Naive thymus-derived CD8-positive, alpha-beta T cell (primary cell): ENCODE data around the gene DIS3L2. TPM values are rescaled to one million over a fixed set of nuclear protein-coding genes. Genes with fewer than 3 reads are reported as not detected.

Experiments used
- ATAC-seq, 2 donors: fragments of 150-1000 bp; cut with Tn5 transposase in 1 of 2; sonication (Bioruptor Pico), chemical (Tn5 transposase) in 1 of 2; 1 replicate in 1 of 2; 2 replicates in 1 of 2; pipeline ENCODE4 v1.10.0; 2021; ENCODE audit warnings: mild to moderate bottlenecking in 2 of 2, moderate library complexity in 2 of 2
- POLR2A ChIA-PET: fragments of 350-600 bp; sonication (Branson Sonifier 250); formaldehyde crosslinking; loops from one replicate; lab custom pipeline; 2021; ENCODE audit warnings: antibody characterized with exemption; lab: Charles Lee
- DNase-seq, 10 donors: peaks; one replicate each; pipeline versions ENCODE4 v3.0.0 to v3.0.0-alpha.2; 2020 to 2022
- H3K27ac Mint-ChIP-seq, 10 donors: one replicate each; pipeline ENCODE4 v1.8.0; 2020 to 2022; ENCODE audit warnings: mild to moderate bottlenecking in 10 of 10, mixed read lengths in 10 of 10, moderate library complexity in 4 of 10, inconsistent platforms in 1 of 10
- H3K27me3 Mint-ChIP-seq, 5 donors: one replicate each; pipeline ENCODE4 v1.8.0; 2021 to 2022; ENCODE audit warnings: mixed read lengths in 5 of 5
- H3K36me3 Mint-ChIP-seq, 3 donors: one replicate each; pipeline ENCODE4 v1.8.0; 2020 to 2022; ENCODE audit warnings: mixed read lengths in 3 of 3, mild to moderate bottlenecking in 2 of 3, inconsistent platforms in 1 of 3
- H3K4me1 Mint-ChIP-seq, 4 donors: one replicate each; pipeline ENCODE4 v1.8.0; 2021 to 2022; ENCODE audit warnings: mixed read lengths in 4 of 4
- H3K4me3 Mint-ChIP-seq, 10 donors: one replicate each; pipeline ENCODE4 v1.8.0; 2020 to 2022; ENCODE audit warnings: mild to moderate bottlenecking in 10 of 10, mixed read lengths in 10 of 10, moderate library complexity in 6 of 10, inconsistent platforms in 1 of 10
- H3K9me3 Mint-ChIP-seq, 9 donors: one replicate each; pipeline ENCODE4 v1.8.0; 2020 to 2022; ENCODE audit warnings: mixed read lengths in 9 of 9, mild to moderate bottlenecking in 3 of 9, inconsistent platforms in 1 of 9, moderate library complexity in 1 of 9
- polyA plus RNA-seq, 3 donors: library from polyadenylated mRNA; unstranded; fragments of 300-500 nt; fragmentation: Illumina TruSeq; gene quantifications; one replicate each; pipeline ENCODE4 v1.2.3, GENCODE V29; 2021
- total RNA-seq, 8 experiments: library from RNA in 2 of 8; stranded (reverse) in 2 of 8; gene quantifications; one replicate each; pipeline ENCODE4 v1.2.3 and lab custom pipeline; 2021 to 2026

DIS3L2 gene
- total and polyA plus RNA-seq, 5 experiments from 2014 or later = 12.5 to 59.1 (median 17.2) TPM

DNA sequence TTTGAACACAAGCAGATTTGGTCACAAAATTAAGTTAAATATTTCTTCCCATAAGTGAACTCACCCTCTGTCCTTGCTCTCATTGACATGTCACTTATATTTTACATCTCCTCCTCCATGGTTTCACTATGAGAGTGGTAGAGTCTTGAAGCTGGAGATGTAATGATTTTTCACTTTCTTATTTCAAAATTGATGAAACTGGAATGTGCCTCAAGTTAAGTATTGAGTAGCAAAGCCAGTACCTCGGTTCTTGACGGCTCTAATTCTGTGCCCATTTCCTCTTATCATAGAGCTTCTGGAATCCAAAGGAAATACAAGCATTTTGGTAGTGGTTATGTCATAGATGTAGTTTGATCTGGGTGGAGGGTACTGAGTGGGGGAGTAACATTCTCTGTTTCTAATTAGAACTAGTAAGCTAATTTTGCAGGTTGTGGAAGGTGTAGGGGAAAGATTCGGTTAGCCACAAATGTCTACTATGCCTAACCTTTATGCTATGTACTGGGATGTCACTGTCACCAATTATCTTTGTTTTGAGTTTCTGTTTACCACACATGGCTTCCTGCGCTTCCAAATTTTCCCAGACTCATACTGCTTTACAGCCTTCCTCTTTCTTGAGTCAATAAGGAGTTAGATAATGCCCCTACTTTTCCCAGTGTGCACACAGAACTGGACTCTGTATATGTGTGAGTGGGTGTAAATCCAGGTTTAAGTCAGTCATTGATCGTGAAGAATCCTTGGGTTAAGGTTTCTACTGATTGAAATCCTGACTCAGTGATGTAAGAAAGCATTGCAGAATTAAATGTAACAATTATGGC lies 96.8 kb downstream of the DIS3L2 start:
- Mint-ChIP-seq H3K36me3 (peaks cover 4 to 25% (median 14%) of the 10 kb centered on the region in 3 donors), H3K27ac (no peak overlapping the region), H3K4me1 (peaks cover 13 to 28% (median 19%) of the 10 kb centered on the region in 4 donors), H3K27me3 (no peaks in the 10 kb centered on the region), H3K9me3 (peaks cover 0 to 9% (median 3%) of the 10 kb centered on the region in 9 donors), H3K4me3 (no peak overlapping the region)
- POLR2A ChIA-PET = no interaction called here
- no peak for DNase-seq
- ATAC-seq = no peak

DNA sequence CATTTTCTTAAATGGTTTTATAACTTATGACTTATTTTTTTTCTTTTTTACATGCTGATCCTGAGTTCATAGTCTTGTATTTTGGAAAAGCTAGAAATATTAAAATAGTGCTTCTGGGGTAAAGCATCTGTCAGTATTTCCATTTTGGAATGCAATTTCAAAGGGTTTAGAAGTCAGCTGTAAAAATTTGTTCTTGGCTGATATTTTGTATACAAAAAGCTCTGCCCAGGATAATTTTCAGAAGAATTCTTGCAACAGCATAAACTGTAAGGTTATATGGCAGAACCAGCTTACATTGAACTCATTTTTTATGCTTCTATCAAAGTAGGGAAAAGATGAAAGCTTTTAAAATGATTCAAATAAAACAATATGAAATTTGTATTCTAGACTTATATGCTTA lies 97.4 kb downstream of the DIS3L2 start:
- Mint-ChIP-seq H3K9me3 (peaks cover 0 to 9% (median 3%) of the 10 kb centered on the region in 9 donors), H3K27me3 (no peaks in the 10 kb centered on the region), H3K4me3 (no peak overlapping the region), H3K4me1 (peaks cover 16 to 28% (median 21%) of the 10 kb centered on the region in 4 donors), H3K36me3 (peaks cover 4 to 25% (median 14%) of the 10 kb centered on the region in 3 donors), H3K27ac (no peak overlapping the region)
- POLR2A ChIA-PET = no interaction called here
- ATAC-seq (no peak), DNase-seq (no peak)

DNA sequence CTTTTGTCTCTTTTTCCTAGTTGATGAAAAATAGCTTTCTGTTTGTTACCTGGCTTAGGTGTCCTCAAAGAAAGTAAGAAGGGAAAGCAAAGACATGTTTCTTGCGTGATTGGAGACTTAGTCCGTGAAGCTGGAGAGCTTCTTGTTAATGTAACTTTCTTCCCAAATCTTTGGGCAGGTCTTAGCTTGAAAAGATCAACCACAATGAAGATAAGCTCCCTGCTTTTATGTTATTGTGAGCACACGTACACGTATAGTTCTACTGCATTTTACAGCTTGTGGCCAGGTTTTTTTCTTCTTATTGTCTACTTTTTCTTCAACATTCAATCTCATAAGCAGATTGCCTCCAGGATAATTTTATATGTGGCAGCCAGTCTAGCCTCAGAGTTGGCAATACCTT lies 99.8 kb downstream of the DIS3L2 start:
- H3K4me1 Mint-ChIP-seq = peaks cover 24 to 39% (median 26%) of the 10 kb centered on the region in 4 donors
- POLR2A ChIA-PET = no interaction called here
- ATAC-seq (no peak), DNase-seq (no peak)
- H3K27me3 Mint-ChIP-seq = no peaks in the 10 kb centered on the region
- H3K4me3 Mint-ChIP-seq = no peak overlapping the region
- H3K36me3 Mint-ChIP-seq = peaks cover 4 to 18% (median 11%) of the 10 kb centered on the region in 3 donors
- H3K27ac Mint-ChIP-seq = peak overlapping the region in 1 of 10 donors; percentile 4
- peaks cover 0 to 9% (median 3%) of the 10 kb centered on the region in 9 donors for H3K9me3 Mint-ChIP-seq

DNA sequence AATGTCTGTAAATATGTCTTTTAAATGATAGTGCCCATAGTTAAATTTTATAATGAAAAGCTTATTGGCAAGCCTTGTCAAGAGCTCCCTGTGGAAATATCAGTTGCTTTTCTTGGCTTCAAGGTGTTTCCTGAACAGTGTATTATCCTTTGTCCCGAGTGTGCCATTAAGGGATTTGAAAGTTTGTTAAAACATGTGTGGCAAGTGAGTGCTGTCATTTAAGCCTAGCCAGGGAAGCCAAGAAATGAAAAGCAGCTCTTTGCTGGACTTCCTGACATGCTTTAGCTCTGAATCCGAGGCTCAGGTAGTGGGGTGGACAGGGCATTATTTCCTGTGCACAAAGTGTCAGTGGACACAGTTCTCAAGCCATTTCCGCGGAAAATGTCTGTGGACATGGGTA lies 111.5 kb downstream of the DIS3L2 start:
- Mint-ChIP-seq H3K9me3 (no peaks in the 10 kb centered on the region), H3K27ac (peak overlapping the region in 1 of 10 donors; percentile 4), H3K27me3 (no peaks in the 10 kb centered on the region), H3K4me3 (no peak overlapping the region), H3K36me3 (peaks cover 0 to 5% (median 3%) of the 10 kb centered on the region in 3 donors), H3K4me1 (peaks cover 38 to 73% (median 58%) of the 10 kb centered on the region in 4 donors)
- POLR2A ChIA-PET = no interaction called here
- ATAC-seq (no peak), DNase-seq (no peak)

DNA sequence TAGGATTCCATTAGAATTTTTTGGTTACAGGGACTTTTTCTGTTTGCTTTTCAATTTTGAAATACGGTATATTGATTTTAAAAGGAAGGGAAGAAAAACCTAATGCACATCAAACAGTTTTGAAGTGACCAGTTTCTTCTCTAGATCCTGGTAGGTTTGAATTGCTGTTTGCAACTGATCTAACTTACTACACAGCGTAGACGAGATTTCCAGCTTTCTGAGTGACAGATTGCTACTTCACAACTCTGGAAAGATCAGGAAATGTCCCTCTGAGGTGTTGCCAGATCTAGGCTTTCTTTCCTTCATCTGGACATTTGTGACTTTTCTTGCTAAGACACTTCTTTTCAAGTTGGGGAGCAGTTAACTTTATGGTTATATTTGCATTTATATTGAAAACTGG lies 112.2 kb downstream of the DIS3L2 start:
- Mint-ChIP-seq H3K9me3 (no peaks in the 10 kb centered on the region), H3K27ac (no peak overlapping the region), H3K36me3 (peaks cover 0 to 5% (median 3%) of the 10 kb centered on the region in 3 donors), H3K27me3 (no peaks in the 10 kb centered on the region), H3K4me1 (peaks cover 40 to 79% (median 61%) of the 10 kb centered on the region in 4 donors), H3K4me3 (no peak overlapping the region)
- DNase-seq (no peak), ATAC-seq (no peak)
- POLR2A ChIA-PET = no interaction called here

DNA sequence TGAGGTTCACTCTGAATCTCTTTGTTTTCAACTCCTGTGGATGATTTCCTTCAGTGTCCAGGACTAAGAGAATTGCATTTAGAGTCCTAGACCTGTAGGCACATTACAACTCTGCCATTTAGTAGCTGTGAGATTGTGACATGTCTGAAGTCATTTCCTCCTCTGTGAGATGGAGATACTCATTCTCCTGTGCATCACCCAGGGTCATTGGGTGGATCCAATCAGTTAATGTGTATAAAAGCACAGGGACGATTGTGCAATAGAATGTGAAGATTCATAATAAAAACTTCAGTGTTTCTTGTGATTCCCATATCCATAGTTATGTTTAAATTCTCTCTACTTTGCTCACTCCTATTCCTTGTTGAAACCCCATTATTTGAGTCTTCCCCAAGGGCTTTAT lies 113.6 kb downstream of the DIS3L2 start:
- H3K4me1 Mint-ChIP-seq = peaks cover 38 to 68% (median 56%) of the 10 kb centered on the region in 4 donors

DNA sequence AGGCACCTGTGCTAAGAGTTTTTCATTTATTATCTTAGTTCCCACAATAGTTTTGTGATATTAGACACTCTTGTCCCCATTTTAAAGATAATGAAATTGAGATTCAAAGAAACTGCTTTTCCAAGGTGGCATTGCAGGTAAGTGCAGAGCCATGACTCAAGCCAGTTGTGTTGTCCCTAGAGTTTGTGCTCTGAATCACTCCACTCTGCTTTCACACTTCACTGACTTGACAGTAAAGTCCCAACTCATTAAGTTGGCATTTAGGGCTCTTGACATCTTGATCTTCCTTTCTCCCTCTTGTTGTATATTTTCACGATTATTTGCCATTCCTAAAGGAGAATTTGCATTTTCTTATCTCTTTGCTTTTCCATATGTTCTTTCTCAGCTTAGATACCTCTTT lies 114.3 kb downstream of the DIS3L2 start:
- DNase-seq (no peak), ATAC-seq (no peak)
- H3K36me3 Mint-ChIP-seq = peaks cover 7% of the 10 kb centered on the region in 3 donors
- peaks cover 36 to 62% (median 52%) of the 10 kb centered on the region in 4 donors for H3K4me1 Mint-ChIP-seq
- H3K27ac Mint-ChIP-seq = no peak overlapping the region
- peaks cover 0 to 7% (median 2%) of the 10 kb centered on the region in 9 donors for H3K9me3 Mint-ChIP-seq
- no peaks in the 10 kb centered on the region for H3K27me3 Mint-ChIP-seq
- POLR2A ChIA-PET = no interaction called here
- no peak overlapping the region for H3K4me3 Mint-ChIP-seq

More for the DNA sequence above, 113.6 kb downstream of the DIS3L2 start:
- peaks cover 0 to 5% (median 1%) of the 10 kb centered on the region in 9 donors for H3K9me3 Mint-ChIP-seq
- ATAC-seq = no peak
- peaks cover 5 to 7% (median 6%) of the 10 kb centered on the region in 3 donors for H3K36me3 Mint-ChIP-seq
- POLR2A ChIA-PET = no interaction called here
- peak overlapping the region in 1 of 10 donors; percentile 26 for H3K27ac Mint-ChIP-seq
- H3K27me3 Mint-ChIP-seq = no peaks in the 10 kb centered on the region
- no peak for DNase-seq
- H3K4me3 Mint-ChIP-seq = no peak overlapping the region

DNA sequence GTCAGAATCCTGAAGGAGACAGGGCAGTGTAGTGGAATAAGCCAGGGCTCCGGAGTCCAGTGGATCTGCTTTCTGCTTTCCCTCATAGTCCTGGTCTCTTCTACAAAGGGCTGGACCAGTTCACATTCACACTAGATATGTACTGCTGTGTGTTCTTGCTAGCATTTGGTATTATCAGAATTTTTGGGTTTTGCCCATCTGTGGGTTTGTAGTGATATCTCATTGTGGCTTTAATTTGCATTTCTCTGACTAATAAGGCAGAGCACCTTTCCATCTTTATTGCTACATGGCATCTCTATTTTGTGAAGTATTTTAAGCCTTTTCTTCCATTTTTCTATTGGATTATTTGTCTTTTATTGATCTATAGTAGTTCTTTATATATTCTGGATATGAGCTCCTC lies 114.8 kb downstream of the DIS3L2 start:
- Mint-ChIP-seq H3K9me3 (peaks cover 0 to 11% (median 2%) of the 10 kb centered on the region in 9 donors), H3K4me1 (peaks cover 34 to 59% (median 48%) of the 10 kb centered on the region in 4 donors), H3K27me3 (no peaks in the 10 kb centered on the region), H3K27ac (no peak overlapping the region), H3K4me3 (no peak overlapping the region), H3K36me3 (peaks cover 7 to 9% (median 7%) of the 10 kb centered on the region in 3 donors)
- POLR2A ChIA-PET = no interaction called here
- no peak for ATAC-seq
- no peak for DNase-seq

DNA sequence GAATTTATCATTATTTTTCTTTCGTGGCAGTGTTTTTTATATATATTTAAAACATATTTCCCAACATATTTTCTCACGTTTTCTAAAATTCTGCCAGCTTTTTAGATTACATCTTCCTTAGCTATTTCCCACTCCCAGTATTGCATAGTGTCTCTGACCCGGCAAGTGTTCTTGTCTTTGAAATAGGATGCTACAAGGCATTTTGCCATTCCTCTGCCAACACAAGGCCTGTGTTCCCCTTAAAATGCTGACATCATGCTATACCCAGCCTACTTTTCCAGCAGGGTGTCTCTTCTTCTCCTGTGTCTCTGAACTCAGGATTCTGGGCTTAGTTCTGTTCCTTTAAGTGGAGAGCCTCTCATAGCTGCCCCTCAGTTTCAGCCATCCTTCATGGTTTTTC lies 115.2 kb downstream of the DIS3L2 start:
- H3K4me1 Mint-ChIP-seq = peaks cover 30 to 54% (median 44%) of the 10 kb centered on the region in 4 donors
- ATAC-seq (no peak), DNase-seq (no peak)
- H3K9me3 Mint-ChIP-seq = peaks cover 0 to 14% (median 2%) of the 10 kb centered on the region in 9 donors
- POLR2A ChIA-PET = no interaction called here
- H3K4me3 Mint-ChIP-seq = no peak overlapping the region
- H3K36me3 Mint-ChIP-seq = peaks cover 10 to 11% (median 10%) of the 10 kb centered on the region in 3 donors
- H3K27me3 Mint-ChIP-seq = no peaks in the 10 kb centered on the region
- no peak overlapping the region for H3K27ac Mint-ChIP-seq

DNA sequence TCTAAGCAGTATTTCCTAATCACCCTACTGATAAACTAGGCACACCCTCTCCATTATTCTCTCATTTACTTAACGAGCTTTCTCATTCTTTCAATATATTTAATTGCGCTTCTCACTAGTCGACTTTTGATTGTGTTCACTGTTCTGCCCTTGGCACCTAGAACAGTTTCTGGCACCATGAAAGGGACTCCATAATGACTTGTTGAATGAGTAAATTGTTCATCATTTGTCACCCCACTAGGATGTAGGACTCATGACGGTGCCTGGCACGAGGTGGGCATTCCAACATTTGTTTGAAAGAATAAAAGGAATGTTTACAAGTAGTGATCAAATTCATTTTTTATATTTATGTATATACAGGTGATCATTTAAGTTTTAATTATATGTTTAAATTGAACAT lies 123.7 kb downstream of the DIS3L2 start:
- Mint-ChIP-seq H3K36me3 (peaks cover 11 to 45% (median 29%) of the 10 kb centered on the region in 3 donors), H3K27me3 (no peaks in the 10 kb centered on the region), H3K4me3 (no peak overlapping the region), H3K27ac (no peak overlapping the region), H3K4me1 (peaks cover 0 to 19% (median 13%) of the 10 kb centered on the region in 4 donors), H3K9me3 (peaks cover 0 to 21% (median 5%) of the 10 kb centered on the region in 9 donors)
- DNase-seq (no peak), ATAC-seq (no peak)
- POLR2A ChIA-PET = interaction anchor here (1.2 kb wide), 1 partner anchor 13 kb away, joined by 3 read pairs; no protein-coding TSS in a partner anchor

DNA sequence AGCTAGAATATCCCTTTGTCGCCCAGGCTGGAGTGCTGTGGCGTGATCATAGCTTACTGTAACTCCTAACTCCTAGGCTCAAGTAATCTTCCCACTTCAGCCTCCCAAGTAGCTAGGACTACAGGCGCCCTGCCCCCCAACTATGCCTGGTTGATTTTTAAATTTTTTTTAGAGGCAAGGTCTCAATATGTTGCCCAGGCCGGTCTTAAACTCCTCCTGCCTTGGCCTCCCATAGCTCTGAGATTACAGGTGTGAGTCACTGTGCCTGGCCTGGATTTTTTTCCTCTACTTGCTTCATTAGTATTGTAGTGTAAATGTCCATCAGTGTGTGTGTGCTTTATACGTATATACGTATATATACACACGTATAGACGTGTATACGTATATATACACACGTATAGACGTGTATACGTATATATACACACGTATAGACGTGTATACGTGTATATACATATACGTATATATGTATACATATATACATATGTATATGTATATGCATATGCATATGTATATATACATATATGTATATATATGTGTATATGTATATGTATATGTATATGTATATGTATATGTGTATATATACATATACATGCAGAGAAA lies 124.4 kb downstream of the DIS3L2 start:
- POLR2A ChIA-PET = interaction anchor here (1.2 kb wide), 1 partner anchor 12 kb away, joined by 3 read pairs; no protein-coding TSS in a partner anchor
- no peak overlapping the region for H3K4me3 Mint-ChIP-seq
- peaks cover 0 to 21% (median 5%) of the 10 kb centered on the region in 9 donors for H3K9me3 Mint-ChIP-seq
- DNase-seq (no peak), ATAC-seq (no peak)
- peaks cover 0 to 22% (median 14%) of the 10 kb centered on the region in 4 donors for H3K4me1 Mint-ChIP-seq
- H3K27ac Mint-ChIP-seq = no peak overlapping the region
- H3K36me3 Mint-ChIP-seq = peaks cover 12 to 49% (median 29%) of the 10 kb centered on the region in 3 donors
- H3K27me3 Mint-ChIP-seq = no peaks in the 10 kb centered on the region

DNA sequence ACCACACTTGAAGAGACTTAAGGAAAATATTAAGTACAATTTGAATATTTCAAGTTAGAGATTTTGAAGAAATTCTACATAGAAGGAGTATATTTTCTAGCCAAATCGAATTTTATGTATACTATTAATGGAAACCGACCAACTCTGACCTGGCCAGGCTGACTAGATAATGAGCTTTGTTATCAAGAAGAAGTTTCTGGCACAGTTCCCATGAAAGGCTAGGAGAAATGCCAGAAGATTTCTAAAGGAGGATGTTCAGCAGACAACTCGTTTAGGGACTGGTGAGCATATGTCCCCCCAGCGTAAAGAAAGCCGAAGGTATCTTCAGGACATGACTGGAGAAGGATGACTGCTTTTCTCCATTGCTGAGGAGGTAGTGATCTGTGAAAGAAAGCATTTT lies 127.3 kb downstream of the DIS3L2 start:
- Mint-ChIP-seq H3K4me1 (peaks cover 1 to 29% (median 14%) of the 10 kb centered on the region in 4 donors), H3K4me3 (no peak overlapping the region), H3K36me3 (peaks cover 16 to 66% (median 27%) of the 10 kb centered on the region in 3 donors), H3K9me3 (peaks cover 0 to 9% (median under 1%) of the 10 kb centered on the region in 9 donors), H3K27ac (no peak overlapping the region), H3K27me3 (no peaks in the 10 kb centered on the region)
- POLR2A ChIA-PET = no interaction called here
- no peak for DNase-seq
- no peak for ATAC-seq

DNA sequence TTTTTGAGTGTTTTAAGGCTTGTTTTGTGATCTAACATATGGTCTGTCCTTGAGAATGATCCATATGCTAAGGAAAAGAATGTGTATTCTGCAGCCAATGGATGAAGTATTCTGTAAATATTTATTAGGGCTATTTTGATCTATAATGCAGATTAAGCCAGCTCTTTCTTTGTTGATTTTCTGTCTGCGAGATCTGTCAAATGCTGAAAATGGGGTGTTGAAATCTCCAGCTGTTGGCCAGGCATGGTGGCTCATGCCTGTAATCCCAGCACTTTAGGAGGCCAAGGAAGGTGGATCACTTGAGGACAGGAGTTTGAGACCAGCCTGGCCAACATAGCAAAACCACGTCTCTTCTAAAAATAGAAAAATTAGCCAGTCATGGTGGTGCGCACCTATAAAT lies 132.7 kb downstream of the DIS3L2 start:
- Mint-ChIP-seq H3K27ac (no peak overlapping the region), H3K27me3 (no peaks in the 10 kb centered on the region), H3K9me3 (peaks cover 3 to 50% (median 36%) of the 10 kb centered on the region in 9 donors), H3K4me1 (peaks cover 1 to 27% (median 13%) of the 10 kb centered on the region in 4 donors), H3K4me3 (no peak overlapping the region), H3K36me3 (peaks cover 62 to 85% (median 69%) of the 10 kb centered on the region in 3 donors)
- no peak for ATAC-seq
- no peak for DNase-seq
- POLR2A ChIA-PET = no interaction called here
